Common myeloid progenitor, CD34-positive (primary cell): ENCODE data around the gene FLNC.

ENCODE experiments used
- CTCF ChIA-PET: fragments of 350-600 bp; sonication (Branson Sonifier 250); formaldehyde crosslinking; loops from one replicate; lab custom pipeline; 2021; ENCODE audit warnings: antibody characterized with exemption; lab: Charles Lee
- POLR2A ChIA-PET: fragments of 350-600 bp; sonication (Branson Sonifier 250); formaldehyde crosslinking; loops from one replicate; lab custom pipeline; 2021; ENCODE audit warnings: antibody characterized with exemption; lab: Charles Lee
- DNase-seq, 3 donors: peaks; one replicate each; pipeline versions ENCODE4 v3.0.0 to v3.0.0-alpha.2; 2013
- H3K27ac ChIP-seq, 2 experiments: 1 replicate in 1 of 2; 2 replicates in 1 of 2; pipeline ENCODE4 v1.7.0; 2013; ENCODE audit warnings: inconsistent platforms in 2 of 2, low read length in 2 of 2, mild to moderate bottlenecking in 2 of 2, low read depth in 1 of 2, moderate library complexity in 1 of 2; ENCODE audit not compliant: severe bottlenecking in 2 of 2, insufficient read depth in 1 of 2, poor library complexity in 1 of 2
- H3K27me3 ChIP-seq, 5 experiments: replicated peaks in 2 of 5; 1 replicate in 3 of 5; 2 replicates in 2 of 5; pipeline versions ENCODE4 v1.6.1 to v1.7.0; 2013; ENCODE audit warnings: low read length in 4 of 5, mild to moderate bottlenecking in 2 of 5, moderate library complexity in 2 of 5, inconsistent platforms in 1 of 5; ENCODE audit not compliant: insufficient read depth in 5 of 5, control insufficient read depth in 4 of 5
- H3K36me3 ChIP-seq, 4 experiments: 1 replicate in 2 of 4; 2 replicates in 2 of 4; pipeline versions ENCODE4 v1.6.1 to v1.7.0; 2013; ENCODE audit warnings: low read length in 3 of 4, control low read depth in 1 of 4, mild to moderate bottlenecking in 1 of 4; ENCODE audit not compliant: control insufficient read depth in 4 of 4, insufficient read depth in 4 of 4
- H3K4me1 ChIP-seq, 4 experiments: 1 replicate in 3 of 4; 2 replicates in 1 of 4; pipeline versions ENCODE4 v1.6.1 to v1.7.1; 2013; ENCODE audit warnings: low read length in 3 of 4, mild to moderate bottlenecking in 3 of 4, control low read depth in 1 of 4, inconsistent platforms in 1 of 4, moderate library complexity in 1 of 4; ENCODE audit not compliant: control insufficient read depth in 4 of 4, insufficient read depth in 4 of 4; ENCODE audit errors: control extremely low read depth in 1 of 4
- H3K4me3 ChIP-seq, 7 experiments: 1 replicate in 4 of 7; 2 replicates in 3 of 7; pipeline versions ENCODE4 v1.5.1 to v1.7.0; 2013; ENCODE audit warnings: mild to moderate bottlenecking in 7 of 7, low read length in 6 of 7, moderate library complexity in 6 of 7, inconsistent platforms in 2 of 7, low read depth in 2 of 7, control low read depth in 1 of 7; ENCODE audit not compliant: insufficient read depth in 4 of 7, control insufficient read depth in 1 of 7; ENCODE audit errors: extremely low read depth in 1 of 7
- H3K9me3 ChIP-seq, 5 experiments: 1 replicate in 4 of 5; 2 replicates in 1 of 5; pipeline versions ENCODE4 v1.6.1 to v1.7.1; 2013; ENCODE audit warnings: low read length in 4 of 5, mild to moderate bottlenecking in 2 of 5, inconsistent platforms in 1 of 5, low read depth in 1 of 5, moderate library complexity in 1 of 5; ENCODE audit not compliant: control insufficient read depth in 4 of 5, insufficient read depth in 2 of 5; ENCODE audit errors: control extremely low read depth in 1 of 5
- WGBS: methylation state at CpG from one replicate; pipeline ENCODE4 v1.1.5; 2013; ENCODE audit not compliant: insufficient coverage; 5-methylcytosine and 5-hydroxymethylcytosine counted together

FLNC gene

GRCh38 chr7:128906001-128906765 lies 76.0 kb downstream of the FLNC start:
- ChIA-PET CTCF (no interaction called here), POLR2A (no interaction called here)
- peaks cover 0 to 31% (median 11%) of the 10 kb centered on the region in 5 experiments for H3K27me3 ChIP-seq

GRCh38 chr7:128906766-128907559 lies 76.8 kb downstream of the FLNC start:
- ChIA-PET POLR2A (interaction anchor here (0.6 kb wide), 1 partner anchor 136 kb away, joined by 5 read pairs; no protein-coding TSS in a partner anchor), CTCF (interaction anchor here (0.6 kb wide), 1 partner anchor 317 kb away, joined by 3 read pairs; no protein-coding TSS in a partner anchor)
- no peak for DNase-seq
- no peak overlapping the region for H3K4me3 ChIP-seq
- no peak overlapping the region for H3K27ac ChIP-seq
- 98% methylated on average over 17 of the region's 19 CpGs for WGBS
- H3K9me3 ChIP-seq = no peaks in the 10 kb centered on the region
- peaks cover 0 to 38% (median 11%) of the 10 kb centered on the region in 5 experiments for H3K27me3 ChIP-seq
- peaks cover 0 to 13% (median 9%) of the 10 kb centered on the region in 4 experiments for H3K4me1 ChIP-seq
- H3K36me3 ChIP-seq = no peaks in the 10 kb centered on the region

More at GRCh38 chr7:128906001-128906765, 76.0 kb downstream of the FLNC start:
- Histone ChIP-seq H3K4me3 (no peak overlapping the region), H3K9me3 (no peaks in the 10 kb centered on the region), H3K27ac (no peak overlapping the region), H3K4me1 (peaks cover 0 to 13% (median 8%) of the 10 kb centered on the region in 4 experiments), H3K36me3 (no peaks in the 10 kb centered on the region)
- WGBS = 80% methylated on average over 3 of the region's 5 CpGs
- no peak for DNase-seq
